K562 (cell line): Measurements from ENCODE around the gene ERBB3. TPM values are rescaled to one million over a fixed set of nuclear protein-coding genes. Genes with fewer than 3 reads are reported as not detected.
A peak's percentile ranks its signal among the peaks of the same experiment; 100 is the strongest.

ENCODE experiments used
- ATAC-seq: fragments of 200-7000 bp; cut with Tn5 transposase; 3 replicates; pipeline ENCODE4 v1.9.1; 2020; ENCODE audit warnings: moderate library complexity
- BruUV-seq: library from RNA; stranded (reverse); fragments of 400-500 nt; replicated peaks from 2 replicates; lab custom pipeline; 2021; lab: Mats Ljungman, UMichigan
- CTCF ChIA-PET: fragments of 300-600 bp; formaldehyde crosslinking; extraction: SDS; loops from one replicate; lab custom pipeline; 2021; ENCODE audit warnings: low intra/inter-chr PET ratio; lab: Yijun Ruan, JAX
- POLR2A ChIA-PET: fragments of 300-600, 350-650 bp; sonication (Branson Sonifier 250); formaldehyde crosslinking; extraction: SDS; loops from one replicate; lab custom pipeline; 2021; ENCODE audit warnings: antibody characterized with exemption, inconsistent platforms; lab: Yijun Ruan, JAX
- DNase-seq, 4 experiments: peaks; one replicate each; pipeline versions ENCODE4 v3.0.0 to v3.0.0-alpha.2; 2011 to 2018; ENCODE audit warnings: low spot score in 3 of 4, mixed read lengths in 3 of 4; ENCODE audit errors: extremely low read depth in 1 of 4
- FAIRE-seq: peaks from 2 replicates; lab custom pipeline; 2011; peaks lifted over from hg19 to GRCh38; lab: Jason Lieb, UNC
- H2AFZ ChIP-seq: 2 replicates; pipeline ENCODE4 v1.6.0; 2011; ENCODE audit warnings: low read depth, low read length, control low read depth, inconsistent platforms
- H3K27ac ChIP-seq: fragments of 200-600 bp; 3 replicates; pipeline ENCODE4 v1.8.0; 2011; ENCODE audit warnings: low read depth, mild to moderate bottlenecking, control low read depth, inconsistent platforms, low read length, moderate library complexity, mixed read lengths; ENCODE audit errors: extremely low read depth
- H3K27me3 ChIP-seq, 2 experiments: fragments of 300-600 bp in 1 of 2; 2 replicates in 1 of 2; 3 replicates in 1 of 2; pipeline versions ENCODE4 v1.6.0 to v1.8.0; 2011; ENCODE audit warnings: inconsistent platforms in 2 of 2, low read length in 2 of 2, mild to moderate bottlenecking in 1 of 2, mixed read lengths in 1 of 2, moderate library complexity in 1 of 2; ENCODE audit not compliant: control insufficient read depth in 2 of 2, insufficient read depth in 2 of 2
- H3K36me3 ChIP-seq: fragments of 300-600 bp; 3 replicates; pipeline ENCODE4 v1.8.0; 2011; ENCODE audit warnings: mild to moderate bottlenecking, low read length, inconsistent platforms; ENCODE audit not compliant: control insufficient read depth, insufficient read depth
- H3K4me1 ChIP-seq, 2 experiments: fragments of 200-600 bp in 1 of 2; replicated peaks in 1 of 2; 2 replicates in 1 of 2; 3 replicates in 1 of 2; pipeline versions ENCODE4 v1.5.1 to v1.8.0; 2011; ENCODE audit warnings: inconsistent platforms in 2 of 2, low read length in 2 of 2, mild to moderate bottlenecking in 1 of 2, mixed read lengths in 1 of 2, moderate library complexity in 1 of 2; ENCODE audit not compliant: control insufficient read depth in 2 of 2, insufficient read depth in 2 of 2
- H3K4me2 ChIP-seq: 2 replicates; pipeline ENCODE4 v1.6.1; 2011; ENCODE audit warnings: low read length, control low read depth, inconsistent platforms, mixed read lengths; ENCODE audit not compliant: insufficient read depth
- H3K4me3 ChIP-seq: fragments of 200-600 bp; sonication (generic), shearing (Covaris generic); 2 replicates; pipeline ENCODE4 v1.5.1; 2016; ENCODE audit warnings: control low read depth, inconsistent platforms
- H3K79me2 ChIP-seq: fragments of 200-600 bp; 3 replicates; pipeline ENCODE4 v1.8.0; 2011; ENCODE audit warnings: low read length, inconsistent platforms; ENCODE audit not compliant: control insufficient read depth, insufficient read depth
- H3K9ac ChIP-seq, 2 experiments: 2 replicates each; pipeline versions ENCODE4 v1.6.0 to v1.6.1; 2011; ENCODE audit warnings: low read depth in 2 of 2, low read length in 2 of 2, control low read depth in 1 of 2, inconsistent platforms in 1 of 2, mild to moderate bottlenecking in 1 of 2, mixed read lengths in 1 of 2; ENCODE audit not compliant: insufficient read depth in 1 of 2
- H3K9me1 ChIP-seq: one replicate; pipeline ENCODE4 v1.6.0; 2011; ENCODE audit warnings: inconsistent platforms, mild to moderate bottlenecking, low read length, moderate library complexity; ENCODE audit not compliant: control insufficient read depth, insufficient read depth
- H3K9me3 ChIP-seq: replicated peaks from 2 replicates; pipeline ENCODE4 v1.5.1; 2011; ENCODE audit warnings: low read depth, low read length, inconsistent platforms; ENCODE audit not compliant: control insufficient read depth, insufficient read depth
- H4K20me1 ChIP-seq: replicated peaks from 2 replicates; pipeline ENCODE4 v1.6.1; 2011; ENCODE audit warnings: low read length, inconsistent platforms, mixed read lengths; ENCODE audit not compliant: control insufficient read depth, insufficient read depth
- ATF1 ChIP-seq, 2 experiments: fragments of 450-650 bp in 1 of 2; IDR thresholded peaks; 2 replicates each; pipeline ENCODE4 v1.6.1; 2016; ENCODE audit warnings: missing compliant biosample characterization in 1 of 2, missing genetic modification characterization in 1 of 2
- CEBPG ChIP-seq, 3 experiments: fragments of 200-800 bp in 1 of 3; sonication (Bioruptor generic) in 1 of 3; sonication (generic) in 1 of 3; formaldehyde crosslinking in 1 of 3; IDR thresholded peaks in 2 of 3; conservative IDR thresholded peaks in 1 of 3; 2 replicates each; pipeline versions ENCODE4 v1.6.1 to v1.8.0; 2016 to 2022; ENCODE audit warnings: missing compliant biosample characterization in 2 of 3, missing genetic modification characterization in 2 of 3, mild to moderate bottlenecking in 1 of 3, missing genetic modification reagents in 1 of 3
- CSDE1 ChIP-seq, 2 experiments: fragments of 450-650 bp; IDR thresholded peaks; 2 replicates each; pipeline ENCODE4 v1.6.1; 2016; ENCODE audit warnings: mild to moderate bottlenecking in 1 of 2
- FIP1L1 ChIP-seq: fragments of 200-400 bp; formaldehyde crosslinking; IDR thresholded peaks from 2 replicates; pipeline ENCODE4 v1.6.1; 2018; ENCODE audit warnings: mild to moderate bottlenecking, low read depth, low read length; ENCODE audit not compliant: poor library complexity, severe bottlenecking
- KHSRP ChIP-seq: fragments of 450-650 bp; IDR thresholded peaks from 2 replicates; pipeline ENCODE4 v1.6.1; 2017
- MCM2 ChIP-seq: fragments of 450-650 bp; IDR thresholded peaks from 2 replicates; pipeline ENCODE4 v1.6.1; 2017; ENCODE audit warnings: low read depth, mild to moderate bottlenecking
- MEF2D ChIP-seq: conservative IDR thresholded peaks from 2 replicates; pipeline ENCODE4 v1.6.1; 2016; ENCODE audit warnings: low read depth, missing genetic modification characterization, missing compliant biosample characterization
- POLR2AphosphoS5 ChIP-seq: IDR thresholded peaks from 2 replicates; pipeline ENCODE4 v1.6.1; 2011; ENCODE audit warnings: mild to moderate bottlenecking, low read depth, low read length, moderate library complexity; ENCODE audit not compliant: control insufficient read depth, insufficient read depth
- PPARD ChIP-seq: fragments of 250-450 bp; sonication (Bioruptor Pico); IDR thresholded peaks from 2 replicates; pipeline ENCODE4 v1.8.0; 2022; ENCODE audit warnings: inconsistent platforms, mild to moderate bottlenecking, moderate library complexity
- RFX5 ChIP-seq: IDR thresholded peaks from 2 replicates; pipeline ENCODE4 v1.6.1; 2011; ENCODE audit warnings: low read depth, mild to moderate bottlenecking, improper control_type of control experiment, low read length
- SLC30A9 ChIP-seq: fragments of 250-450 bp; sonication (Bioruptor Pico); IDR thresholded peaks from 2 replicates; pipeline ENCODE4 v1.8.0; 2022; ENCODE audit warnings: mild to moderate bottlenecking, moderate library complexity
- SUPT5H ChIP-seq: fragments of 450-650 bp; IDR thresholded peaks from 2 replicates; pipeline ENCODE4 v1.6.1; 2016
- ZNF143 ChIP-seq: sonication (generic); formaldehyde crosslinking; IDR thresholded peaks from 2 replicates; pipeline ENCODE4 v1.9.0; 2022; ENCODE audit warnings: mild to moderate bottlenecking, missing genetic modification reagents
- WGBS: fragments of 100-300 bp; shearing (Covaris generic); methylation state at CpG from one replicate; pipeline ENCODE4 v1.1.6; 2016; ENCODE audit warnings: low coverage, mixed read lengths; ENCODE audit not compliant: insufficient coverage; ENCODE audit errors: missing lambda C conversion rate; 5-methylcytosine and 5-hydroxymethylcytosine counted together
- in situ Hi-C: fragments of 300-500 bp; cut with MboI; formaldehyde crosslinking; loops from 4 replicates; pipeline ENCODE4 v1.15.0; 2018; ENCODE audit warnings: inconsistent platforms, mixed read lengths
- intact Hi-C: fragments of 100-400 bp; cut with micrococcal nuclease; formaldehyde crosslinking; loops from 2 replicates; pipeline ENCODE4 v1.14.2; 2022
- polyA plus RNA-seq, 8 experiments: library from polyadenylated mRNA; depleted of rRNA in 4 of 8; stranded (reverse) in 5 of 8; unstranded in 3 of 8; fragments of >200 nt; fragmentation: Nextera tagmentation in 2 of 8; fragmentation: Illumina TruSeq in 1 of 8; extraction: Ambion mirVana in 2 of 8; extraction: Trizol in 1 of 8; gene quantifications; 2 replicates each; pipeline versions ENCODE4 v1.2.1 to v1.2.3, GENCODE V29; 2011 to 2014; ENCODE audit warnings: inconsistent platforms in 1 of 8, missing spikeins in 1 of 8
- total RNA-seq, 7 experiments: library from RNA; depleted of rRNA in 6 of 7; stranded (reverse); fragments of >200 nt in 6 of 7; fragmentation: Illumina TruSeq in 2 of 7; extraction: Trizol in 2 of 7; gene quantifications; 2 replicates each; pipeline versions ENCODE4 v1.2.1 to v1.2.3, GENCODE V29; 2011 to 2021; ENCODE audit warnings: low replicate concordance in 1 of 7
- TF ChIP-seq, protein P1 (sequence below): fragments of 450-650 bp; IDR thresholded peaks from 2 replicates; pipeline ENCODE4 v1.7.1; 2018; ENCODE audit warnings: mild to moderate bottlenecking, low read depth; ENCODE audit not compliant: partially characterized antibody
- TF ChIP-seq, protein P2 (sequence below): fragments of 450-650 bp; formaldehyde crosslinking; IDR thresholded peaks from 2 replicates; pipeline ENCODE4 v1.4.0; 2022; ENCODE audit warnings: missing genetic modification characterization
- TF ChIP-seq, protein P3 (sequence below): fragments of 250-450 bp; sonication (Bioruptor Pico); IDR thresholded peaks from 2 replicates; pipeline ENCODE4 v1.8.0; 2021; ENCODE audit warnings: moderate library complexity, mild to moderate bottlenecking, inconsistent platforms

ERBB3 gene
- total and polyA plus RNA-seq, 9 of the 15 experiments (the other 6 are each of a cell fraction or from before 2014, with no cell fraction given), result 1.5 to 5.4 (median 3.8) TPM

DNA sequence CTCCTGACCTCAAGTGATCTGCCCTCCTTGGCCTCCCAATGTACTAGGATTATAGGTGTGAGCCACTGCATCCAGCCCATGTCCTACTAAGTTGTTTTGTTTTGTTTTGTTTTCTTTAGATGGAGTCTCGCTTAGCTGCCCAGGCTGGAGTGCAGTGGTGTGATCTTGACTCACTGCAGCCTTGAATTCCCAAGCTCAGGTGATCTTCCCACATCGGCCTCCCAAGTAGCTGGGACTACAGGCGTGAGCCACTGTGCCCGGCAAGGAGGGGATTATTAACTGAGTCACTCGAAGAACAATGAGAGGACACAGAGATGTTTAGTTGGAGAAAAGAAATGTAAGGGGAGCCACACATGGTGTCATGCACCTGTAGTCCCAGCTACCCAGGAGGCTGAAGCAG lies 18.0 kb upstream of the ERBB3 start:
- ATAC-seq, result no peak
- H3K9me1 ChIP-seq, result no peaks in the 10 kb centered on the region
- intact Hi-C loops, result no loop called here
- ChIA-PET POLR2A (interaction anchor here (0.7 to 4.2 kb wide), 3 partner anchors 12 to 23 kb away, joined by 3 to 21 read pairs (median 3); no protein-coding TSS in a partner anchor), CTCF (no interaction called here)
- no peak overlapping the region for H3K27ac ChIP-seq
- no peaks in the 10 kb centered on the region for H3K27me3 ChIP-seq
- TF ChIP-seq SUPT5H, result no peak
- TF ChIP-seq MEF2D (tag), result no peak
- no peak for TF ChIP-seq CSDE1 (IDR thresholded peaks at IDR 0.05)
- TF ChIP-seq KHSRP, result no peak
- no peak for TF ChIP-seq FIP1L1
- TF ChIP-seq ATF1 (CRISPR knock-in tag; IDR thresholded peaks at IDR 0.05), result no peak
- no peak for TF ChIP-seq ATF1 (tag; IDR thresholded peaks at IDR 0.05)
- TF ChIP-seq RFX5, result no peak
- no peak for TF ChIP-seq PPARD
- TF ChIP-seq, protein P1, sequence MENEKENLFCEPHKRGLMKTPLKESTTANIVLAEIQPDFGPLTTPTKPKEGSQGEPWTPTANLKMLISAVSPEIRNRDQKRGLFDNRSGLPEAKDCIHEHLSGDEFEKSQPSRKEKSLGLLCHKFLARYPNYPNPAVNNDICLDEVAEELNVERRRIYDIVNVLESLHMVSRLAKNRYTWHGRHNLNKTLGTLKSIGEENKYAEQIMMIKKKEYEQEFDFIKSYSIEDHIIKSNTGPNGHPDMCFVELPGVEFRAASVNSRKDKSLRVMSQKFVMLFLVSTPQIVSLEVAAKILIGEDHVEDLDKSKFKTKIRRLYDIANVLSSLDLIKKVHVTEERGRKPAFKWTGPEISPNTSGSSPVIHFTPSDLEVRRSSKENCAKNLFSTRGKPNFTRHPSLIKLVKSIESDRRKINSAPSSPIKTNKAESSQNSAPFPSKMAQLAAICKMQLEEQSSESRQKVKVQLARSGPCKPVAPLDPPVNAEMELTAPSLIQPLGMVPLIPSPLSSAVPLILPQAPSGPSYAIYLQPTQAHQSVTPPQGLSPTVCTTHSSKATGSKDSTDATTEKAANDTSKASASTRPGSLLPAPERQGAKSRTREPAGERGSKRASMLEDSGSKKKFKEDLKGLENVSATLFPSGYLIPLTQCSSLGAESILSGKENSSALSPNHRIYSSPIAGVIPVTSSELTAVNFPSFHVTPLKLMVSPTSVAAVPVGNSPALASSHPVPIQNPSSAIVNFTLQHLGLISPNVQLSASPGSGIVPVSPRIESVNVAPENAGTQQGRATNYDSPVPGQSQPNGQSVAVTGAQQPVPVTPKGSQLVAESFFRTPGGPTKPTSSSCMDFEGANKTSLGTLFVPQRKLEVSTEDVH, result no peak
- no peak for TF ChIP-seq SLC30A9 (CRISPR knock-in tag)
- no peak for TF ChIP-seq POLR2AphosphoS5
- no peak for TF ChIP-seq CEBPG (CRISPR knock-in tag; IDR thresholded peaks at IDR 0.05)
- no peak for TF ChIP-seq CEBPG (tag; conservative IDR thresholded peaks at IDR 0.05 in 1 of 2, IDR thresholded peaks at IDR 0.05 in 1 of 2)
- no peak for TF ChIP-seq MCM2
- TF ChIP-seq ZNF143 (CRISPR knock-in tag), result no peak
- TF ChIP-seq, protein P2, sequence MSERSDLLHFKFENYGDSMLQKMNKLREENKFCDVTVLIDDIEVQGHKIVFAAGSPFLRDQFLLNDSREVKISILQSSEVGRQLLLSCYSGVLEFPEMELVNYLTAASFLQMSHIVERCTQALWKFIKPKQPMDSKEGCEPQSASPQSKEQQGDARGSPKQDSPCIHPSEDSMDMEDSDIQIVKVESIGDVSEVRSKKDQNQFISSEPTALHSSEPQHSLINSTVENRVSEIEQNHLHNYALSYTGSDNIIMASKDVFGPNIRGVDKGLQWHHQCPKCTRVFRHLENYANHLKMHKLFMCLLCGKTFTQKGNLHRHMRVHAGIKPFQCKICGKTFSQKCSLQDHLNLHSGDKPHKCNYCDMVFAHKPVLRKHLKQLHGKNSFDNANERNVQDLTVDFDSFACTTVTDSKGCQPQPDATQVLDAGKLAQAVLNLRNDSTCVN (CRISPR knock-in tag), result no peak
- TF ChIP-seq, protein P3, sequence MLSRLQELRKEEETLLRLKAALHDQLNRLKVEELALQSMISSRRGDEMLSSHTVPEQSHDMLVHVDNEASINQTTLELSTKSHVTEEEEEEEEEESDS, result no peak
- no peak overlapping the region for H3K4me2 ChIP-seq
- no TSS peak for BruUV-seq
- H3K9ac ChIP-seq, result 0 out of 4 replicates have a peak overlapping the region, but pooled peaks of 1 of the 2 experiments have one; percentile 17
- no peaks in the 10 kb centered on the region for H3K79me2 ChIP-seq
- DNase-seq, result no peak
- 33% methylated on average over 5 of the region's 5 CpGs for WGBS
- H2AFZ ChIP-seq, result no peak overlapping the region
- H3K4me1 ChIP-seq, result no peaks in the 10 kb centered on the region; a peak in 1 of 5 replicates
- in situ Hi-C loops, result no loop called here
- no peaks in the 10 kb centered on the region for H3K9me3 ChIP-seq
- FAIRE-seq, result no peak
- no peak overlapping the region for H3K4me3 ChIP-seq
- H4K20me1 ChIP-seq, result no peaks in the 10 kb centered on the region
- H3K36me3 ChIP-seq, result no peaks in the 10 kb centered on the region
